Measurements from ENCODE around the gene ORAI2. TPM values are rescaled to one million over a fixed set of nuclear protein-coding genes. Genes with fewer than 3 reads are reported as not detected.

ORAI2 gene
- total and polyA plus RNA-seq, 2 of the 4 experiments (the other 2 are of a cell fraction), result 52.0 to 58.3 TPM

GRCh38 chr7:102426268-102427018 lies 6.9 kb upstream of the ORAI2 start:
- no peak overlapping the region for H4K91ac ChIP-seq (ENCODE audit: insufficient read depth, low read depth, low read length)

More at GRCh38 chr7:102426268-102427018, 6.9 kb upstream of the ORAI2 start:
- Histone ChIP-seq H3K23ac (ENCODE audit: low read depth, low read length) (no peak overlapping the region), H2AK5ac (ENCODE audit: low read depth, low read length) (no peak overlapping the region), H2BK5ac (ENCODE audit: low read depth, low read length, poor library complexity, severe bottlenecking) (no peak overlapping the region), H3K4me2 (ENCODE audit: low read depth, low read length) (no peak overlapping the region), H3K4ac (ENCODE audit: low read depth, low read length) (no peak overlapping the region), H2AFZ (replicated peaks; ENCODE audit: low read length, poor library complexity) (no peak overlapping the region), H2BK20ac (ENCODE audit: low read depth, low read length) (no peak overlapping the region), H3K14ac (replicated peaks; ENCODE audit: low read depth, low read length) (no peak overlapping the region), H3K27me3 (ENCODE audit: control insufficient read depth, insufficient read depth, low read length) (no peaks in the 10 kb centered on the region), H2AK9ac (replicated peaks; ENCODE audit: low read depth, low read length, poor library complexity) (no peak overlapping the region), H4K8ac (ENCODE audit: low read depth in 2 of 2, low read length in 2 of 2) (no peak overlapping the region), H3K79me1 (ENCODE audit: low read depth in 1 of 2, low read length in 2 of 2) (peaks cover 6 to 8% of the 10 kb centered on the region in 2 experiments; a peak in 2 of 4 replicates), H3K4me1 (ENCODE audit: control insufficient read depth, insufficient read depth, low read length) (no peaks in the 10 kb centered on the region), H3K56ac (ENCODE audit: extremely low read depth, insufficient read depth, low read length) (no peak overlapping the region), H3K9me1 (ENCODE audit: insufficient read depth, low read length) (no peaks in the 10 kb centered on the region), H3K36me3 (ENCODE audit: control insufficient read depth, insufficient read depth, low read length) (peaks cover 34% of the 10 kb centered on the region), H3K9ac (ENCODE audit: low read depth, low read length) (no peak overlapping the region), H3K18ac (ENCODE audit: low read depth, low read length) (no peak overlapping the region), H3K9me3 (ENCODE audit: control insufficient read depth, insufficient read depth, low read length) (no peaks in the 10 kb centered on the region), H3K27ac (ENCODE audit: insufficient read depth, low read length) (no peak overlapping the region), H4K5ac (ENCODE audit: low read depth, low read length) (no peak overlapping the region), H2BK120ac (ENCODE audit: low read depth, low read length) (no peak overlapping the region), H2BK15ac (ENCODE audit: low read depth, low read length) (no peak overlapping the region), H3K4me3 (ENCODE audit: insufficient read depth, low read depth, low read length) (no peak overlapping the region), H4K20me1 (ENCODE audit: insufficient read depth, low read length) (no peaks in the 10 kb centered on the region; the same call in 1 of the 2 replicates)
- in situ Hi-C loops (cut with MboI; ENCODE audit: low sequenced_read_pairs), result no loop called here
- intact Hi-C loops (cut with micrococcal nuclease), result no loop called here
- POLR2A ChIA-PET (ENCODE audit: unreplicated experiment), result no interaction called here
- CTCF ChIA-PET, result no interaction called here
- ATAC-seq (ENCODE audit: low read depth) (no peak), DNase-seq (no peak)
- no TSS peak for BruUV-seq (replicated peaks)
- WGBS, 2 experiments (ENCODE audit: extremely low coverage in 2 of 2, insufficient read length in 1 of 2), result 97% methylated on average over 5 of the region's 16 CpGs; no CpG with 5 or more reads in 1 of the 2 experiments
- dilution Hi-C loops (cut with HindIII; ENCODE audit: low sequenced_read_pairs, unreplicated experiment), result no loop called here
- TF ChIP-seq MAFK (IDR thresholded peaks at IDR 0.05; ENCODE audit: low read depth, low read length), result no peak
- TF ChIP-seq USF2 (IDR thresholded peaks at IDR 0.05; ENCODE audit: low read depth, low read length), result no peak
- TF ChIP-seq BHLHE40 (IDR thresholded peaks at IDR 0.05; ENCODE audit: low read depth, low read length), result no peak
- no peak for TF ChIP-seq MAZ (IDR thresholded peaks at IDR 0.05; ENCODE audit: borderline replicate concordance, low read depth, low read length)
- TF ChIP-seq FOS (IDR thresholded peaks at IDR 0.05; ENCODE audit: low read depth, low read length), result no peak
- no peak for TF ChIP-seq SMC3 (IDR thresholded peaks at IDR 0.05; ENCODE audit: low read depth, low read length)
- no peak for TF ChIP-seq CHD1 (IDR thresholded peaks at IDR 0.05; ENCODE audit: low read depth, low read length)
- no peak for TF ChIP-seq CEBPB (IDR thresholded peaks at IDR 0.05; ENCODE audit: low read depth, low read length)
- TF ChIP-seq POLR2A (IDR thresholded peaks at IDR 0.05; ENCODE audit: low read depth, low read length), result no peak
- TF ChIP-seq NFE2L2 (IDR thresholded peaks at IDR 0.05; ENCODE audit: low read depth, low read length), result no peak
- TF ChIP-seq, protein P1, sequence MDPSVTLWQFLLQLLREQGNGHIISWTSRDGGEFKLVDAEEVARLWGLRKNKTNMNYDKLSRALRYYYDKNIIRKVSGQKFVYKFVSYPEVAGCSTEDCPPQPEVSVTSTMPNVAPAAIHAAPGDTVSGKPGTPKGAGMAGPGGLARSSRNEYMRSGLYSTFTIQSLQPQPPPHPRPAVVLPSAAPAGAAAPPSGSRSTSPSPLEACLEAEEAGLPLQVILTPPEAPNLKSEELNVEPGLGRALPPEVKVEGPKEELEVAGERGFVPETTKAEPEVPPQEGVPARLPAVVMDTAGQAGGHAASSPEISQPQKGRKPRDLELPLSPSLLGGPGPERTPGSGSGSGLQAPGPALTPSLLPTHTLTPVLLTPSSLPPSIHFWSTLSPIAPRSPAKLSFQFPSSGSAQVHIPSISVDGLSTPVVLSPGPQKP (IDR thresholded peaks at IDR 0.05; ENCODE audit: borderline replicate concordance, low read depth, low read length), result no peak
- TF ChIP-seq, protein P2, sequence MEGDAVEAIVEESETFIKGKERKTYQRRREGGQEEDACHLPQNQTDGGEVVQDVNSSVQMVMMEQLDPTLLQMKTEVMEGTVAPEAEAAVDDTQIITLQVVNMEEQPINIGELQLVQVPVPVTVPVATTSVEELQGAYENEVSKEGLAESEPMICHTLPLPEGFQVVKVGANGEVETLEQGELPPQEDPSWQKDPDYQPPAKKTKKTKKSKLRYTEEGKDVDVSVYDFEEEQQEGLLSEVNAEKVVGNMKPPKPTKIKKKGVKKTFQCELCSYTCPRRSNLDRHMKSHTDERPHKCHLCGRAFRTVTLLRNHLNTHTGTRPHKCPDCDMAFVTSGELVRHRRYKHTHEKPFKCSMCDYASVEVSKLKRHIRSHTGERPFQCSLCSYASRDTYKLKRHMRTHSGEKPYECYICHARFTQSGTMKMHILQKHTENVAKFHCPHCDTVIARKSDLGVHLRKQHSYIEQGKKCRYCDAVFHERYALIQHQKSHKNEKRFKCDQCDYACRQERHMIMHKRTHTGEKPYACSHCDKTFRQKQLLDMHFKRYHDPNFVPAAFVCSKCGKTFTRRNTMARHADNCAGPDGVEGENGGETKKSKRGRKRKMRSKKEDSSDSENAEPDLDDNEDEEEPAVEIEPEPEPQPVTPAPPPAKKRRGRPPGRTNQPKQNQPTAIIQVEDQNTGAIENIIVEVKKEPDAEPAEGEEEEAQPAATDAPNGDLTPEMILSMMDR (conservative IDR thresholded peaks at IDR 0.05; ENCODE audit: low read depth, low read length), result no peak
- TF ChIP-seq RAD21 (IDR thresholded peaks at IDR 0.05; ENCODE audit: low read length), result no peak

Data from IMR-90 (cell line).